22Rv1 (cell line): ENCODE measurements around the gene COL5A2.

ENCODE experiments used
- CTCF ChIP-seq: fragments of 450-650 bp; IDR thresholded peaks from 2 replicates; pipeline ENCODE4 v1.5.1; 2017; ENCODE audit warnings: mild to moderate bottlenecking
- ZFX ChIP-seq: fragments of 450-650 bp; IDR thresholded peaks from 2 replicates; pipeline ENCODE4 v1.6.1; 2017; ENCODE audit warnings: antibody characterized with exemption, borderline replicate concordance

GRCh38 chr2:189217541-189217940, 38.0 kb upstream of the COL5A2 start:
- TF ChIP-seq CTCF (no peak), ZFX (no peak)
